GM21529 (cell line): ENCODE data around the gene GRID1.

Source experiments
- ATAC-seq: cut with Tn5 transposase; IDR thresholded peaks from one replicate; pipeline ENCODE4 v1.9.1; 2021; ENCODE audit not compliant: unreplicated experiment

Gene GRID1

DNA sequence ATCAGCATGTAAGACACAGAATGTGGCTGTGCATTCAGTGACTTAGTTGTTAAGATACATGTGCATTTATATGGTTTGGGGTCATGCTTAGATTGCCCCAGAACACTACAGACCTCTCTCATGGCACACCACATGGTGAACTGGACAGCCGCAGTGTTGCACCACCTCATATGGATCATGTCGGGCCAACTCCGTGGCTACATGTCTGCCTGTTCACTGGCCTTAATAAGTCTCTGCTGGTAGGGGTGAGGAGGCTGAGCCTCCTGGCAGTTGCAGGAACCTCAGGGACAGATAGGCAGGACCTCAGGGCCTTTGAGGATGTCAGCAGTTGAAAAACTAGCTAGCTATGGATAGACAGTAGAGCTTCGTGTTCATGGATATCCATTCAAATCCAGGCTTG lies 751.0 kb downstream of the GRID1 start:
- no peak for ATAC-seq

DNA sequence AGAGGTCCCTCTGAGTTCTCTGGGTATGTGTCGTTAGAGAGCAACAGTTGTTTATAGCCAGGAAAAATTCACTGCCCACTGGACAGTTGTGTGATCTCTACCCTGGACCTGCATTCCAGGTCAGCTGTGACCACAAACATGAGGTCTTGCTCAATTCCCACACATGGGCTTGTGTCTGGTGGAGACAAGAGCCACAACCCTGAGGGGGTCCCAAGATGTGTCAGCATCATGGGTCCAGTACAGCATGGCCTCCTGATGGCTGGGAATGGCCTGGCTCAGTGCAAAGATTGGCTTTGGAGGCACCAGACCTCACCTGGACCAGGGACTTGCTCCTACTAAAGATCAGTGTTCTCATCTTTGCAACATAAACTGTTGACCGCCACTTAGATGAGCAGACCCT lies 751.6 kb downstream of the GRID1 start:
- no peak for ATAC-seq

DNA sequence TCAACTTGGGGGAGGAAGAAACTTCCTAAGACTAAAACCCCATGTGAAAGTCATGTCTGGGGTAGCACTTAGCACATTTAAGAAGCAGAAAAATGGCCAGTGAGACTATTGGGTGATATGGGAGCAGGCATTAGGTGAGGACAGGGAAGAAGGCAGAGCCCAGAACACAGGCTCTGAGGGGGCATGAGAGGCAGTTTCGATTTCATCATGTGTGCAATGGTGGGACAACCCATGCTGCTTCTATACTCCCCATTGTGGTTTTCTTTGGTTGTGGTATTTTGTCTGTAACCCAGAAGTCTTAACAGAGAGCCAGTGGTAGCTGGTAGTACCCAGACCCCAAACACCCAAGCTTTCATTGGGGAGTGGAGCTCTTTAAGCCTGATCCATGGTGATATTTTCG lies 752.0 kb downstream of the GRID1 start:
- no peak for ATAC-seq

DNA sequence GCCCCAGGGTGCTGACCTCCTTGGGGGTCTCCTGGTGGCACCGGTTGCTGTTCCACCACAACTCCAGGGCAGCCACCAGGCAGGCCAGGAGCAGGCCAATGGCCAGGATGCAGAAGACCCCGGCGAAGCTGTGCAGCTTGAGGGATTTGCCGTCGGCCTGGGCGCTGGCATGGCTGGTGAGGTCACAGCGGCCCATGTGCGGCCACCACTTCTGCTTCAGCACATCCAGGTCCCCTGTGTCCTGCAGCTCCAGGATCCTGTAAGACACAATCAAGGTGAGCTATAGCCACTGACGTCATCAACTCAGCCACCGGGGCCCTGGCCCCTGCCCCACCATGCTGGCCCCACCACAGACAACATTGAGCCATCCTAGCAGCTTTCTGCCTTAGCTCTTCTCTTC lies 753.2 kb downstream of the GRID1 start:
- no peak for ATAC-seq

DNA sequence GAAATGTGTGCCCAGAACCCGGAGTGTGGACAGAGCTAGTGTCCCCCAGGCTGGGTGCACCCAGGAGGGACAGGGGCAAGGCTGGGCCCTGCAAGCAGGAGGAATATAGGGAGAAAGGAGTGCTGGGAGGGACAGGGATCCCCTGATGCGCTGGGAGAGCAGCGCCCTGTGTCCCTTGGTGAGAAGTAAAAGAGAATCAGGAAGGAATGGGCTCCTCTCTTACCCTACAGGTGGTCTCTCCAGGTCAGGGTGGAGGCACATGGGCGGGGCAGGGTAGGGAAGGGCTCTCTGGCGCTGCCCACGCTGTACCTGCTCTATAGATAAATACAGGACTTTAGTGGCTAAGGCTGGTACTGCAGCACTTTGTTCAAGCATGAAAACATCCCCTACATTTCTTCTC lies 753.8 kb downstream of the GRID1 start:
- peak; percentile 50 for ATAC-seq

DNA sequence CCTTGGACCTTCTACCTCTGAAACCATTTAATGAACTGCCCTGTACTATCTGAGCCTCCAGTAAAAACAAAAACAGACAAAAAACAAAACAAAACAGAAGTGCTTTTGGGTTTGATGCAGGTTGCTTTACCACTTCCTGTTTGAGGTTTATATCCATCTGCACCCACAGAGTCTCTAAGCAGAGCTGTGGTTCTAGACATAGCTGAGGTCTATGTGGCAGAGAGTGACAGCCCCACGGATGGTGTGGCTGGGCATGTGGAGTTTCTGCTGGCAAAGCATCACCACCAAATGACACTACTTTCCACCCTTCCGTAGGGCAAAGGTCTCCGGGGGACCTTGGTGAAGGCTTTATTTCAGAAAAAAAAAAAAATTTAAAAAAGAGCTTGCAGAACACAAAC lies 754.2 kb downstream of the GRID1 start:
- peak; percentile 92 for ATAC-seq

DNA sequence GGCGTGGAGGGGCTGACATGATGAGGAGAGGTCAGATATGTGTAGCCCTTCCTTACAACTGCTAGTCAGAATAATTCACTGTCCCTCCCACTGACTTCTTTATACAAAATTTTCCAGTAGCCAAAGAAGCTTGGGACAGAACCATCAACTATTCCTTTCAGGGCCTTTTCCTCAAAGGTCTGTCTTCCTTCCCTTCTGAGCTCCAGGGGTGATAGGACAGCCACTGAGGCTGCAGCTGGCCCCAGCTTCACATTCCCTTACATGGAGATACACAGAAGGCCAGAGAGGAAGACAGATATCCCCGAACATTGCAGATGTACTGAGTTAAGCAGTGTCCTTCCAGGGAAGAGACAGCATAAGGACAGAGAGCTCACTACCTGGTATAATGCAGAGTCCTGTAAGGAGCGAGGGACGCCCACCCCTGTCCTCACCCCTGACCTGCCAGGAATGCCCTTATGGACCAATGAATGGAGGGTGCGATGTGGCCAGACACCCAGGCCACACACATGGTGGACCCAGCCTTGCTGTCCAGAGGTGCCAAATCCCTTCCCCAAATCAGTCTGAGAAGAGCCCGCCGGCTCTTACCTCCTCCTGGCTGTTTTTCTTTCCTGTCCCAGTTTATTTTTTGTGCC lies 754.7 kb downstream of the GRID1 start:
- ATAC-seq = no peak

DNA sequence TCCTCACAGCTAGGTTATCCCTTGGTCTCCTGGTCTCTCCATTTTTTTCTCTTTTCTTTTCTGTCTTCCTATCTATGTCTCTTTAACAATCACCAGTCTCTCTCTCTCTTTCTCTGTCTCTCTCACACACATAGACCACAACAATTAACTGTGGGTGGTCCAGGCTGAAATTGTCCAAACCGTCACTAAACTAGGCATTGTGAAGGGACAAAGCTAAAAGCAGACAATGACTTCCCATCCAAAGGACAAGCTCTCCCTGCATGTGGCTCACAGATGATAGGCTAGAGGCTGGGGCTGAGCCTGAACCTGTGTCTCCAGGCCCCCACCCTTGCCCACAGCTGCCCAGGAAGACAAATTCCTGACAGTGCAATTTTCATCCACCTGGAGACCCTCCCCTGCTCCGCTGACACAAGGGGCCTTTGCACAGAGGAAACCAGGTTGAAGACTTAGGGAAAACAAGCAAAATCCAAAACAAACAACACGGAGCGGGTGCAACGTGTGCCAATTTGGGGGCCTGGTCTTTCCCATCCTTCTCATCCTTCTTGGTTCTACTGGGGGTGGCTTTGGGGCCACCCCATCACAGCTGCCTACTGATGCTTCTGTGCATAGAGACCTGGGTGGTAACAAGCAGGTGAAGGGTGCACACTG lies 755.4 kb downstream of the GRID1 start:
- no peak for ATAC-seq

DNA sequence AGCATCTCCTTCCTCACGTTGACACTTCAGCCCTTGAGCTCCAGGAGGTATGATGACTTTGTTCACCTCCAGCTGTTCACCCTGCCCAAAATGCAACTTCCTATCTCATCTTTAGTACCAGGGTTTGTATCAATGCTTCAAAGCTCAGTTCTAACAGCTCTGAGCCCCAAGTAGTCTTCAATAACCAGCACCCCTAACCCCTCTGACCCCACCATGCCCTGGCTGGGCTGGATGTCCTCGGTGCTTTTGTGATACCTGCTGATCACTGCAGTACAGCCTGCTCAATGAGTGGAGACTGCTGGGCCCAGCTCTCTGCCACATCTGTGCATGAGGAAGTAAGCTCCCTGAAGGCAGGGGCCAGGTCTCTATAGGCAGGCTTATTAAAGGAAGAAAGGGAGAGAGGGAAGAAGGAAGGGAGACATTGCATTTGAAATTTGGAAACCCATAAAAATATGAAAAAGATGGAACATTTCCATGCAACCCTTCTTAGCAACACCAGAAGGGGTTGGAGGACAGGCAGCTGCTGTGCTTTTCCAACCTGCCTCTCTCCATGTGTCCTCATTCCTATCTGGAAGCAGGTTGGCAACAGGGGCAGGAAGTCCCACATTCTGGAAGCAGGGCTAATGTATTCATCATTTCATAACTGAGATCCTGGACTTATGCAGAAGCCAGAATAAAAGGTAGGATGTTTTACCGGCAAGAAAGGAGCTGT lies 756.1 kb downstream of the GRID1 start:
- no peak for ATAC-seq

DNA sequence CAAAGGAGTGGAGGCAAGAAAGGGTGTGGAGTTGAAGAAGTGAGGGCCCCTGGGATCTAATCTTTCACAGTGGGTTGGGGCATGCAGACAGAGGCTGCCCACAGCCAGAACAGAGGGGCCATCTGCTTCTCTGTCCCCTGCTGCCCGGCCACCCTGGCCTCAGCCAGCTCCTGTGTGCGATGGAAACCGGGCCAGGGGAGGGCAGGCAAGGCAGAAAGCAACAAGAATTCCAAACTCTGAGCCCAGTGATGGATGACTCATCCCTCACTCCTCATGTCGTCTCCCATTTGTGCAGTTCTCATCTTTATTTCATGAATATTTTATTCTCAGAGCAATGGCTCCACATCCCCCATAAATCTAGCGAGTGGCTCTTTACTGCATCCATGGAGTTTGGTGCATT lies 757.1 kb downstream of the GRID1 start:
- no peak for ATAC-seq

DNA sequence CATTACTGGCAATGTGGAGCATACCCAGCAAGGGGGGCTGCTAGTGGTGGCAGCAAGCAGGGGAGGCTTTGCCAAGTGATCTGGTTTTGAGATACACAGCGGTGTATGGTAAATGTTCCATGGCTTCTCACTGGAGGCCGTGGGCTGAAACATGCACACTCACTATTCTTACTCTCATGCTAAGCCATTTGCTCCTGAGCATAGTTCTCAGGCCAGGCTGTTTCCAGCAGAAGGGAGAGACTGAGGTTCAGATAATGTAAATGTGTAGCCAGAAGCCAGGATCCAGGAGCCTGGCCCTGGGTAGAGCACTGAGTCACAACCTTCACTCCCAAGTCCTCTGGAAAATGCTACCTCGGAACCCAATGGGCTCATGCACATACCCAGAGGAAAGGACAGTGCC lies 757.9 kb downstream of the GRID1 start:
- no peak for ATAC-seq

DNA sequence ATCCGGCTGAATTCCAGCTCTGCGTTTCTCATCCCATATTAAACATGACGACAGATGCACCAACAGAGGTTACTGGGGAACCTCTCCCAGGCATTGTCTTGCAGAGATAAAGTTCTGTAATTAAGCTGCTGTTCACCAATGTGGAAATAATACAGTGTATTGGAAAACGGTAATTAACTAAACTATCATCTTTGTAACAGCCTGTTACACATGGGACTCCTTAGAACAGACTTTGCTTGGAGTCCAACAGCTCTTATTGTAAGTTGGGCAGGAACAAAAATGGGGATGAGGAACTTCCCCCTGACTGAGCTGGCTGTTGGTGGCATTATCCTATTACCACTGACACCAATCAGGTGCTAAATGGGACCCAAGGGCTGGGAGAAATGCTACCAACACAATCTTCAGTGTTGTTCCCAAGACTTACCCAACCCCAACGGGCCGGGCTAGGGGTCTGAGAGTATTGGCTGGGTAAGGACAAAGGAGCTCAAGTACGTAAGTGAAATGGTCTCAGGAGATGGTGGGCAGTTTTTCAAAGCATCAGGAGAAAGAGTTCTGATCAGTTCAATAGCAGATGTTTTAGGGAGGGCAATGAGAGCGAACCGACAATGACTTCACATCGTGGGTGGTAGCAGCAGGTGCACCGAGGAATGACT lies 759.4 kb downstream of the GRID1 start:
- no peak for ATAC-seq

DNA sequence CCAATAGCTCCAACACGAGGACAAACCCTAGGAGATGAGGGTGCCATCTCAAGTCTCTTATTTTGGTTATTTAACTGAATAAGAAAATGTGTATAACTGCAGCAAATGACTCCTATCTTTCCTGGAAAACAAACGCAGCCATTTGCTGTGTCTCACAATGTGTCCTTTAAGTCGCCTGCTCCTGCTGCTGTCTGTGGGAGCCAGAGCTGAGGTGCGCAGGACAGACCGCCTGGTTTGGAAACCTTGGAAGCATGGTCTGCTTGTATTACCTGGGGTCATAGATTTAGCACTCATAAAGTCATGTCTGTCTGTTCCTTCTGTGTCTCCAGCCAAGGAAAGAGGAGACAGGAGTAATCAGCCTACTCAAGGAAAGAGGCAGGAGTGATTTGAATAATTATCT lies 760.2 kb downstream of the GRID1 start:
- ATAC-seq = no peak

DNA sequence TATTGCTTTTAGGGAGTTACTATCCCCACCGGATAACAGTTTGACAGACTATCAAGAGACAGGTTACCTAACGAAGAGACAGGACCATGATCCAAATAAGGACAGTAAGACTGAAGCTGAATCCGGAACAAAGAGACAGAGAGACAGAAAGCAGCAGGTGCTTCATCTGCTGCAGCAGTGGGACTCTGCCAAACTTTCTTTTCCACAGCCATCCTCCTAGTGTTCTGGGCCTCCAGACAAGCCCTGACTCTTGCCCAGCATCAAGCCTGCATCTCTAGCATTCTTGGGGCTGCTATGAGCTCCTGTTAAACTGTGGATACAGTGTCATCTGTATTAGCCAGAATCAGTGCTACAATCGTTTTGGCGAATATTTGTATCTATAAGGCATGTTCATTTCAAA lies 761.7 kb downstream of the GRID1 start:
- no peak for ATAC-seq

DNA sequence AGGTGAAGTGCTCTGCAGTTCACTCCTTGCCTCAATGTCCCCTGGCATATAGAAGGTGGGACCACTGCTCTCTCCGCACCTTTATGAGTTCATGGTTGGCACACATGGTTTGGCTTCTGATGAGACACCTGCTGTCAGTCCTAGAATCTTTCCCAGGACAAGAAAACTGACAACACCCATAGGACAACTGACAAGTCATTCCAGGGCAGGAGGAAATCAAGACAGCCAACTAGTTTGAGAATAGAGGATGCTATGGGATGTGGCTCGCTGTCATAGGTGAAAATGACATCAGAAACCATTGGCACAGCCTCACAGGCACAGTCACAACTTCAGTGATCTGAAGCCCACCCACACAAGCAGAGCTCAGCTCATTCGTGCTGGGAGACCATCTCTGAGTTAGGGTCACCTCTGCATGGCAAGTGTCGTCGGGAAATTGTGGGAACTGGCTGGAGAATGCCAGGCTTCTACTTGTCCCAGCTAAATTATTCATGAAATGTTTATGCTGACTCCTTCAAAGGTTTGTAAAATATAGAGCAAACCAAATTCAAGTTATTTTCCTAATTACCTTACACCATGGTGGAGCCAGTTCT lies 762.4 kb downstream of the GRID1 start:
- no peak for ATAC-seq

DNA sequence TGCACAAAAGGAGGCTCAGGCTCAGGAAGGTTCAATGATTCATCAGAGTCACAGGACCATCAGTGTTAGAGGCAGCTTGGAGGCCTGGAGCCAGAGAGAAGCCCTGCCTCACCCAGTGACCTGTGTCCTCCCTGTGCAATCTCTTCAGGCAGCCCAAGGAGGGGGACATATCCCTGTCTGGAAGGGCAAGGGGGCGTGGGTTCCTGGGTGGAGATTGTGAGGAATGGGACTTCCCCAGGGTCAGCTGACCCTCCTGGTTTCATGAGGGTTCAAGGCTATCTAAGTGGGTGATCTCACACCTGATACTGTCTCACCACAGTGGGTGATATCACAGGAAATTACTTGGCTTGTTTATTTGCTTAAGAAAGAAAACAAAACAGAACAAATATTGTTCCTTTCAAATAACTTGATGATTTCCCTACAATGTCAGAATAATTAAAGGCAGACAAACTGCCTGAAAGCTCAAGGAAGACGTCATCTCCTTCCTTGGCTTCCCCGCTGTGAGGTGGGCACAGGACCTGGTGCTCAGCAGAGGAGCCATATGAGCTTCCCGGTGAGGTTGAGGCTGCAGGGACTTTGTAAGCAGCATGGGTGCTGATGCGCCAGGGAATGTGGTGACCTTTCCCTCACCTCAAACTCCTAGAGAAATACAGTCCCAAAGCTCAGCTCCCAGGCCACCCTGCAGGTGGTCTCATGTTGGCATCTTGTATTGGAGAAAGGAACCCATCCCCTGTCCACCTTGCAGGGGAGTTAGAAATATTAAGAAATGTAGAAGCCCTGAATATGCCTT lies 763.2 kb downstream of the GRID1 start:
- no peak for ATAC-seq

DNA sequence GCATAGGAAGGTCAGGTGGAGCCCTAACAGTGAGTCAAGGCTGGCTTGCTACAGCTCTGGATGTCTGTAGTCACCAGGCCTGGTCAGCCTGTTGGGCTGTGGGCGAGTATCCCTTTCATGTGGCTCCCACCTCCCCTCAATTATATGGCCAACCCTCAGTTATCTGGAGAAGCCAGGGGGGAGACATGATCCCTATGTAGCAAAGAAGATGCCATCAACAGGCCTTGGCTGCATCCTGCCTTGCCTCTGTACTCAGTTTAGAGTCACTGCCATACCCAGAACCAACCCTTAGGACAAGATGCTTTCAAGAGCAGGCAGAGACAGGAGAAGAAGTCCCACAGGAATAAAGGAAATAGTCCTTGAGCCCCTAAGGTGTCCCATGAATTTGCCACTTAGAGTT lies 763.9 kb downstream of the GRID1 start:
- ATAC-seq = no peak

DNA sequence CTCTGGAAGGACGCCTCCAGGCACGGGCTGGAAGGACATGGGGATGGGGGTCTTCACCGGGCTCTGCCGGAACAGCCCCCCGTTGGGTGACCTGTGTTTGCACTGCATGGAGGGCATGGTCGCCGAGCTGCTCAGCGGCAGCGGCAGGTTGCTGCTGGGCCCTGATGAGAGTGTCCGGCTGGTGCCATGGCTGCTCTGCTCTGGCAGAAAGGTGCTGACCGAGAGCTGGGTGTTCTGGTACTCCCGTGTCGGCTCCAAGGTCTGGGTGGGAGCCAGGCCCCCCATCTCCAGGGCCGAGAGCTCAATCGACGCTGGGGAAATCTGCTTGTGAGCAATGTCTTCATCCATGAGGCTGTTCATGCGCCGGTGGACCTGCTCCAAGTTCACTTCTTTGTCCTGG lies 764.3 kb downstream of the GRID1 start:
- no peak for ATAC-seq

DNA sequence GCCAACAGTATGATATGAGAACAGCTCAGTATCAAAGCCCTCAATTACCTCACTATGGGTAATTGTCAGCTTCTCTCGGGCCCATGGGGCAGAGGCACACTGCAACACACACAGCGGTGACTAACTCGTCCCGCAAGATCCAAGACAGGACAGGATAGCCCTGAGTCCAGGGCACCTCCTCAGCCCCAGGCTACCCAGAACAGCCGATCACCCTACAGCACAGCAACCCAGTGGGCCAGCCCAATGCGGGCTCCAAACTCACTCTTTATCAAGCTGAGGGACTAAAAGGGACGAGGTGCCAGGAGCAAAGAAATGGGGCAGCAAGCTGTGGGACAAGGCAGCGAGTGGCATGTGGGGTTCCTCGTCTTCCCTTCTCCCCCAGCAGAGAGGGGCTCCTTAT lies 765.1 kb downstream of the GRID1 start:
- no peak for ATAC-seq

DNA sequence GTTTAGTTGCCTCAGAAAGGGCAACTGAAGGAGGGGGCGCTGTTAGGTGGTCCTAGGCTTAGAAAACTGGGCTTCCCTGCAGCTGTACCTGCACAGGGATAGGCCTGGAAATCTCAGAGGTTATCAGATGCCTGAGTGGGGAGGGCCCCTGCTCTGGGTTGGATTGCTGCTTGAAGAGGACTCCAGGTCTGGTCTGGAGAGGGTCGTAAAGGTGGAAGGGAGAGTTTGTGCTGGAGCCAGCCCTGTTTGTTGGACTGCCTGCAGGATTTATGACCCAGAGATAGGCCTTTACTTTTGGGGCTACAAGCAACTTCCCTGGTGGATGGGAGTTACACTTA lies 765.9 kb downstream of the GRID1 start:
- no peak for ATAC-seq
